HepG2 (cell line): ENCODE results near the gene CAMK1D. TPM values are rescaled to one million over a fixed set of nuclear protein-coding genes. Genes with fewer than 3 reads are reported as not detected.

ENCODE experiments used
- ATAC-seq: fragments of 200-7000 bp; cut with Tn5 transposase; 3 replicates; pipeline ENCODE4 v1.9.1; 2020; ENCODE audit warnings: mild to moderate bottlenecking, moderate library complexity
- BruUV-seq: library from RNA; stranded (reverse); fragments of 400-500 nt; replicated peaks from 2 replicates; lab custom pipeline; 2021; lab: Mats Ljungman, UMichigan
- CTCF ChIA-PET: fragments of 300-600 bp; formaldehyde crosslinking; extraction: SDS; loops from one replicate; lab custom pipeline; 2021; ENCODE audit warnings: low total read pairs, inconsistent platforms, low intra/inter-chr PET ratio; lab: Yijun Ruan, JAX
- POLR2A ChIA-PET: fragments of 350-600 bp; sonication (Branson Sonifier 250); formaldehyde crosslinking; loops from one replicate; lab custom pipeline; 2020; ENCODE audit warnings: antibody characterized with exemption, inconsistent platforms; lab: Yijun Ruan, JAX
- DNase-seq: peaks from one replicate; pipeline ENCODE4 v3.0.0-alpha.2; 2015; ENCODE audit warnings: low spot score
- FAIRE-seq: peaks from 3 replicates; lab custom pipeline; 2011; peaks lifted over from hg19 to GRCh38; lab: Jason Lieb, UNC
- H2AFZ ChIP-seq: one replicate; pipeline ENCODE4 v1.6.1; 2011; ENCODE audit warnings: low read length, inconsistent platforms
- H3K27ac ChIP-seq: fragments of 300-600 bp; 3 replicates; pipeline ENCODE4 v1.8.0; 2011; ENCODE audit warnings: mixed run types, mild to moderate bottlenecking, mixed read lengths, low read length, inconsistent platforms; ENCODE audit not compliant: insufficient read depth; ENCODE audit errors: extremely low read length
- H3K27me3 ChIP-seq, 2 experiments: fragments of 200-600 bp in 1 of 2; 2 replicates in 1 of 2; 3 replicates in 1 of 2; pipeline versions ENCODE4 v1.6.0 to v1.8.0; 2011; ENCODE audit warnings: low read length in 2 of 2, mild to moderate bottlenecking in 2 of 2, moderate library complexity in 2 of 2, inconsistent platforms in 1 of 2; ENCODE audit not compliant: insufficient read depth in 2 of 2, control insufficient read depth in 1 of 2
- H3K36me3 ChIP-seq, 2 experiments: fragments of 200-600 bp in 1 of 2; replicated peaks in 1 of 2; 2 replicates in 1 of 2; 3 replicates in 1 of 2; pipeline versions ENCODE4 v1.5.1 to v1.8.0; 2011; ENCODE audit warnings: low read length in 2 of 2, inconsistent platforms in 1 of 2; ENCODE audit not compliant: insufficient read depth in 2 of 2, control insufficient read depth in 1 of 2
- H3K4me1 ChIP-seq: 2 replicates; pipeline ENCODE4 v1.5.1; 2012; ENCODE audit warnings: low read length, inconsistent platforms; ENCODE audit not compliant: insufficient read depth
- H3K4me2 ChIP-seq: 2 replicates; pipeline ENCODE4 v1.6.0; 2011; ENCODE audit warnings: low read depth, low read length, inconsistent platforms
- H3K4me3 ChIP-seq, 3 experiments: fragments of 200-600 bp in 1 of 3; sonication (generic), shearing (Covaris generic) in 1 of 3; replicated peaks in 1 of 3; 2 replicates each; pipeline ENCODE4 v1.5.1; 2011 to 2016; ENCODE audit warnings: low read length in 3 of 3, inconsistent platforms in 2 of 3, low read depth in 2 of 3, mild to moderate bottlenecking in 2 of 3, control low read depth in 1 of 3, mixed read lengths in 1 of 3; ENCODE audit not compliant: insufficient read depth in 1 of 3
- H3K79me2 ChIP-seq: one replicate; pipeline ENCODE4 v1.6.1; 2011; ENCODE audit warnings: low read length, inconsistent platforms; ENCODE audit not compliant: insufficient read depth
- H3K9ac ChIP-seq: 2 replicates; pipeline ENCODE4 v1.6.0; 2011; ENCODE audit warnings: mild to moderate bottlenecking, low read depth, low read length, inconsistent platforms; ENCODE audit not compliant: insufficient read depth
- H3K9me3 ChIP-seq: 2 replicates; pipeline ENCODE4 v1.5.1; 2012; ENCODE audit warnings: mild to moderate bottlenecking, low read length
- H4K20me1 ChIP-seq: 2 replicates; pipeline ENCODE4 v1.6.0; 2011; ENCODE audit warnings: inconsistent platforms, mild to moderate bottlenecking, low read length, moderate library complexity; ENCODE audit not compliant: insufficient read depth
- CBFB ChIP-seq: sonication (generic); formaldehyde crosslinking; IDR thresholded peaks from 2 replicates; pipeline ENCODE4 v1.4.0; 2020; ENCODE audit warnings: missing genetic modification reagents
- HNRNPUL1 ChIP-seq: fragments of 200-400 bp; formaldehyde crosslinking; IDR thresholded peaks from 2 replicates; pipeline ENCODE4 v1.6.1; 2017; ENCODE audit warnings: low read depth, mild to moderate bottlenecking, low read length, moderate library complexity
- MAZ ChIP-seq, 2 experiments: sonication (generic) in 1 of 2; formaldehyde crosslinking in 1 of 2; IDR thresholded peaks; 2 replicates each; pipeline versions ENCODE4 v1.5.0 to v1.6.1; 2012 to 2020; ENCODE audit warnings: low read depth in 2 of 2, mild to moderate bottlenecking in 2 of 2, borderline replicate concordance in 1 of 2, improper control_type of control experiment in 1 of 2, low read length in 1 of 2, missing genetic modification reagents in 1 of 2, moderate library complexity in 1 of 2
- NPAS2 ChIP-seq: sonication (generic); formaldehyde crosslinking; IDR thresholded peaks from 2 replicates; pipeline ENCODE4 v1.8.0; 2022; ENCODE audit warnings: mild to moderate bottlenecking, missing genetic modification reagents, borderline replicate concordance
- NR2F6 ChIP-seq, 2 experiments: IDR thresholded peaks; 2 replicates each; pipeline ENCODE4 v1.6.1; 2016; ENCODE audit warnings: antibody characterized with exemption in 1 of 2, mild to moderate bottlenecking in 1 of 2
- PHF20 ChIP-seq: sonication (generic); formaldehyde crosslinking; IDR thresholded peaks from 2 replicates; pipeline ENCODE4 v1.5.0; 2020; ENCODE audit warnings: mild to moderate bottlenecking, missing genetic modification reagents
- RELA ChIP-seq: sonication (generic); formaldehyde crosslinking; IDR thresholded peaks from 2 replicates; pipeline ENCODE4 v1.4.0; 2020; ENCODE audit warnings: missing genetic modification reagents
- SSRP1 ChIP-seq: IDR thresholded peaks from 2 replicates; pipeline ENCODE4 v1.6.1; 2016; ENCODE audit warnings: control low read depth
- ZNF160 ChIP-seq: sonication (generic); formaldehyde crosslinking; IDR thresholded peaks from 2 replicates; pipeline ENCODE4 v1.8.0; 2022; ENCODE audit warnings: mild to moderate bottlenecking, inconsistent platforms, missing genetic modification reagents
- ZNF251 ChIP-seq: sonication (generic); formaldehyde crosslinking; IDR thresholded peaks from 2 replicates; pipeline ENCODE4 v1.9.0; 2021; ENCODE audit warnings: mild to moderate bottlenecking, missing genetic modification reagents
- ZNF30 ChIP-seq: sonication (generic); formaldehyde crosslinking; IDR thresholded peaks from 2 replicates; pipeline ENCODE4 v1.5.0; 2020; ENCODE audit warnings: mild to moderate bottlenecking, missing genetic modification reagents
- WGBS: methylation state at CpG from one replicate; pipeline ENCODE4 v1.1.6; 2017; ENCODE audit warnings: low lambda C conversion rate; 5-methylcytosine and 5-hydroxymethylcytosine counted together
- in situ Hi-C: cut with HindIII; loops from 2 replicates; pipeline ENCODE4 v1.10.0; 2017; ENCODE audit warnings: low pct_unique_long_range_greater_than_20kb; ENCODE audit not compliant: extremely low pct_ligation_motif_present
- intact Hi-C: fragments of 100-400 bp; cut with micrococcal nuclease; formaldehyde crosslinking; loops from one replicate; pipeline ENCODE4 v1.10.0; 2022; ENCODE audit not compliant: unreplicated experiment
- polyA plus RNA-seq, 8 experiments: library from polyadenylated mRNA; depleted of rRNA in 3 of 8; stranded (reverse) in 7 of 8; unstranded in 1 of 8; fragments of >200 nt; fragmentation: Illumina TruSeq in 4 of 8; extraction: Trizol in 4 of 8; gene quantifications; 2 replicates each; pipeline versions ENCODE4 v1.2.1 to v1.2.3, GENCODE V29; 2011 to 2016; ENCODE audit warnings: low read depth in 4 of 8, missing spikeins in 1 of 8, mixed read lengths in 1 of 8; ENCODE audit not compliant: insufficient read depth in 1 of 8
- total RNA-seq, 5 experiments: library from RNA; depleted of rRNA; stranded (reverse); fragments of >200 nt; fragmentation: Illumina TruSeq; extraction: Trizol; gene quantifications; 2 replicates each; pipeline ENCODE4 v1.2.3, GENCODE V29; 2016; ENCODE audit warnings: low read depth in 1 of 5
- TF ChIP-seq, protein P1 (sequence below): sonication (generic); formaldehyde crosslinking; IDR thresholded peaks from 2 replicates; pipeline ENCODE4 v1.8.1; 2022; ENCODE audit warnings: mild to moderate bottlenecking, missing genetic modification reagents
- TF ChIP-seq, protein P2 (sequence below): sonication (generic); formaldehyde crosslinking; IDR thresholded peaks from 2 replicates; pipeline ENCODE4 v1.5.0; 2020; ENCODE audit warnings: mild to moderate bottlenecking, missing genetic modification reagents
- TF ChIP-seq, protein P3 (sequence below): IDR thresholded peaks from 2 replicates; pipeline ENCODE4 v1.6.1; 2012; ENCODE audit warnings: low read depth, low read length, improper control_type of control experiment
- TF ChIP-seq, protein P4 (sequence below): sonication (generic); formaldehyde crosslinking; IDR thresholded peaks from 2 replicates; pipeline ENCODE4 v1.5.0; 2020; ENCODE audit warnings: missing genetic modification reagents

The CAMK1D gene
- total and polyA plus RNA-seq, 2 of the 13 experiments (the other 11 are each of a cell fraction or from before 2014, with no cell fraction given): under 0.01 TPM; not detected in 1

DNA sequence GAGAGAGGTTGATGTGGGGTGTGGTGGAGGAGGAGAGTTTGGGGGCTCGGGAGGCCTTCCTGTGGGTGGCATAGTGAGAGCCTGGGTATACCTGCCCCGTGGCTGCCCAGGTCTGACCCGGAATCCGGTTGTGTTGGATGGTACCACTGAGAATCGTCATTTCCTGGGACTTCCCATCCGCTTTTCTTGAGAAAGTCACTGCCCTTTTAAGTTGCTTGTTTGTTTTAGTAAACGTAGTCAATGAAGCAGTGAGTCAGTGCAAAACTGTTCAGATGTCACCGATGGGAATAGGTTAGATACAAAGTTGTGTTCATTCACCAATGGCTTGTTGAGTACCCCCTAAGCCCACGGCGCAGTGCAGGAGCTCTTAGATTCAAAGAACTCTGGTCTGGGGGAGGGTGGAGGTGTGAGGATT, 285.8 kb downstream of the CAMK1D start (continued):
- no peak for TF ChIP-seq NPAS2 (CRISPR knock-in tag)
- no peak for TF ChIP-seq MAZ (IDR thresholded peaks at IDR 0.05; ENCODE audit: borderline replicate concordance, low read depth, low read length)
- no peak for TF ChIP-seq MAZ (CRISPR knock-in tag; IDR thresholded peaks at IDR 0.05; ENCODE audit: low read depth)

DNA sequence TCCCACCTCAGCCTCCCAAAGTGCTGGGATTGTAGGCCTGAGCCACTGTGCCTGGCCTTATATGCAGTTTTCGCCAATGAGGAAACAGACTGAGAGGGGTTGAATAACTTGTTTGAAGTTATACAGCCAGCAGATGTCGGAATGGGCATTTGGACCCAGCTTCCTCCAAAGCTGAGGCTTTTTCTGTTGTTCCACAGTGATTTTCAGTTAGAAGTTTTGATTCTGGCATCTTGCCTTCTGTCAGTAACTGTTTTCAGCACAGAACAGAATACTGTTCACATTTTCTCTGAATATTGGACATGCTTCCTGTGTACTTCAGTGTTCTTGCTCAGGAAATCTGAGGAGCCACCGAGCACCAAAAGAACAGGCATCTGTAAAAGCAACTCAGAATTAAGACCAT, 287.2 kb downstream of the CAMK1D start:
- Histone ChIP-seq H3K9me3 (no peaks in the 10 kb centered on the region), H3K27me3 (peaks cover 0 to 12% of the 10 kb centered on the region in 2 experiments; a peak in 1 of 5 replicates), H3K36me3 (no peaks in the 10 kb centered on the region), H3K79me2 (no peaks in the 10 kb centered on the region), H3K4me1 (peaks cover 13% of the 10 kb centered on the region), H2AFZ (no peak overlapping the region), H3K9ac (no peak overlapping the region), H3K27ac (no peak overlapping the region), H3K4me2 (no peak overlapping the region), H4K20me1 (no peaks in the 10 kb centered on the region), H3K4me3 (no peak overlapping the region)
- no peak for DNase-seq
- POLR2A ChIA-PET: no interaction called here
- CTCF ChIA-PET: no interaction called here
- 34% methylated on average over 3 of the region's 3 CpGs for WGBS
- in situ Hi-C loops: no loop called here
- no peak for ATAC-seq
- no TSS peak for BruUV-seq
- TF ChIP-seq PHF20 (CRISPR knock-in tag) (no peak), CBFB (CRISPR knock-in tag) (no peak), ZNF160 (CRISPR knock-in tag) (no peak), RELA (CRISPR knock-in tag) (no peak), NR2F6 (IDR thresholded peaks at IDR 0.05) (no peak), NR2F6 (CRISPR knock-in tag; IDR thresholded peaks at IDR 0.05) (no peak), SSRP1 (no peak), HNRNPUL1 (no peak), ZNF30 (no peak), ZNF251 (no peak)
- TF ChIP-seq, protein P1, sequence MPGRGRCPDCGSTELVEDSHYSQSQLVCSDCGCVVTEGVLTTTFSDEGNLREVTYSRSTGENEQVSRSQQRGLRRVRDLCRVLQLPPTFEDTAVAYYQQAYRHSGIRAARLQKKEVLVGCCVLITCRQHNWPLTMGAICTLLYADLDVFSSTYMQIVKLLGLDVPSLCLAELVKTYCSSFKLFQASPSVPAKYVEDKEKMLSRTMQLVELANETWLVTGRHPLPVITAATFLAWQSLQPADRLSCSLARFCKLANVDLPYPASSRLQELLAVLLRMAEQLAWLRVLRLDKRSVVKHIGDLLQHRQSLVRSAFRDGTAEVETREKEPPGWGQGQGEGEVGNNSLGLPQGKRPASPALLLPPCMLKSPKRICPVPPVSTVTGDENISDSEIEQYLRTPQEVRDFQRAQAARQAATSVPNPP (CRISPR knock-in tag): no peak
- TF ChIP-seq, protein P2, sequence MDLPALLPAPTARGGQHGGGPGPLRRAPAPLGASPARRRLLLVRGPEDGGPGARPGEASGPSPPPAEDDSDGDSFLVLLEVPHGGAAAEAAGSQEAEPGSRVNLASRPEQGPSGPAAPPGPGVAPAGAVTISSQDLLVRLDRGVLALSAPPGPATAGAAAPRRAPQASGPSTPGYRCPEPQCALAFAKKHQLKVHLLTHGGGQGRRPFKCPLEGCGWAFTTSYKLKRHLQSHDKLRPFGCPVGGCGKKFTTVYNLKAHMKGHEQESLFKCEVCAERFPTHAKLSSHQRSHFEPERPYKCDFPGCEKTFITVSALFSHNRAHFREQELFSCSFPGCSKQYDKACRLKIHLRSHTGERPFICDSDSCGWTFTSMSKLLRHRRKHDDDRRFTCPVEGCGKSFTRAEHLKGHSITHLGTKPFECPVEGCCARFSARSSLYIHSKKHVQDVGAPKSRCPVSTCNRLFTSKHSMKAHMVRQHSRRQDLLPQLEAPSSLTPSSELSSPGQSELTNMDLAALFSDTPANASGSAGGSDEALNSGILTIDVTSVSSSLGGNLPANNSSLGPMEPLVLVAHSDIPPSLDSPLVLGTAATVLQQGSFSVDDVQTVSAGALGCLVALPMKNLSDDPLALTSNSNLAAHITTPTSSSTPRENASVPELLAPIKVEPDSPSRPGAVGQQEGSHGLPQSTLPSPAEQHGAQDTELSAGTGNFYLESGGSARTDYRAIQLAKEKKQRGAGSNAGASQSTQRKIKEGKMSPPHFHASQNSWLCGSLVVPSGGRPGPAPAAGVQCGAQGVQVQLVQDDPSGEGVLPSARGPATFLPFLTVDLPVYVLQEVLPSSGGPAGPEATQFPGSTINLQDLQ: no peak
- TF ChIP-seq, protein P3, sequence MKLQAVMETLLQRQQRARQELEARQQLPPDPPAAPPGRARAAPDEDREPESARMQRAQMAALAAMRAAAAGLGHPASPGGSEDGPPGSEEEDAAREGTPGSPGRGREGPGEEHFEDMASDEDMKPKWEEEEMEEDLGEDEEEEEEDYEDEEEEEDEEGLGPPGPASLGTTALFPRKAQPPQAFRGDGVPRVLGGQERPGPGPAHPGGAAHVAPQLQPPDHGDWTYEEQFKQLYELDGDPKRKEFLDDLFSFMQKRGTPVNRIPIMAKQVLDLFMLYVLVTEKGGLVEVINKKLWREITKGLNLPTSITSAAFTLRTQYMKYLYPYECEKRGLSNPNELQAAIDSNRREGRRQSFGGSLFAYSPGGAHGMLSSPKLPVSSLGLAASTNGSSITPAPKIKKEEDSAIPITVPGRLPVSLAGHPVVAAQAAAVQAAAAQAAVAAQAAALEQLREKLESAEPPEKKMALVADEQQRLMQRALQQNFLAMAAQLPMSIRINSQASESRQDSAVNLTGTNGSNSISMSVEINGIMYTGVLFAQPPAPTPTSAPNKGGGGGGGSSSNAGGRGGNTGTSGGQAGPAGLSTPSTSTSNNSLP: no peak
- TF ChIP-seq, protein P4, sequence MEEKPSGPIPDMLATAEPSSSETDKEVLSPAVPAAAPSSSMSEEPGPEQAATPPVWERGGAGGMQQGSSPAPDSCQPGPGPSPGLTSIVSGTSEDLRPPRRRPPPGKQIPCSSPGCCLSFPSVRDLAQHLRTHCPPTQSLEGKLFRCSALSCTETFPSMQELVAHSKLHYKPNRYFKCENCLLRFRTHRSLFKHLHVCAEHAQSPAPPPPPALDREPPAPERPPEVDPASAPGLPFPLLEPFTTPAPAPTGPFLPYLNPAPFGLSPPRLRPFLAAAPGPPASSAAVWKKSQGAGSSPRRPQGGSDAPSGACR (CRISPR knock-in tag): no peak
- intact Hi-C loops: no loop called here
- FAIRE-seq: no peak
